GM21717 (cell line): ENCODE data around the gene PGRMC2.

ENCODE experiments used
- ATAC-seq: cut with Tn5 transposase; IDR thresholded peaks from one replicate; pipeline ENCODE4 v1.9.1; 2021; ENCODE audit warnings: mild to moderate bottlenecking, moderate library complexity; ENCODE audit not compliant: unreplicated experiment

Gene PGRMC2, protein sequence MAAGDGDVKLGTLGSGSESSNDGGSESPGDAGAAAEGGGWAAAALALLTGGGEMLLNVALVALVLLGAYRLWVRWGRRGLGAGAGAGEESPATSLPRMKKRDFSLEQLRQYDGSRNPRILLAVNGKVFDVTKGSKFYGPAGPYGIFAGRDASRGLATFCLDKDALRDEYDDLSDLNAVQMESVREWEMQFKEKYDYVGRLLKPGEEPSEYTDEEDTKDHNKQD

DNA sequence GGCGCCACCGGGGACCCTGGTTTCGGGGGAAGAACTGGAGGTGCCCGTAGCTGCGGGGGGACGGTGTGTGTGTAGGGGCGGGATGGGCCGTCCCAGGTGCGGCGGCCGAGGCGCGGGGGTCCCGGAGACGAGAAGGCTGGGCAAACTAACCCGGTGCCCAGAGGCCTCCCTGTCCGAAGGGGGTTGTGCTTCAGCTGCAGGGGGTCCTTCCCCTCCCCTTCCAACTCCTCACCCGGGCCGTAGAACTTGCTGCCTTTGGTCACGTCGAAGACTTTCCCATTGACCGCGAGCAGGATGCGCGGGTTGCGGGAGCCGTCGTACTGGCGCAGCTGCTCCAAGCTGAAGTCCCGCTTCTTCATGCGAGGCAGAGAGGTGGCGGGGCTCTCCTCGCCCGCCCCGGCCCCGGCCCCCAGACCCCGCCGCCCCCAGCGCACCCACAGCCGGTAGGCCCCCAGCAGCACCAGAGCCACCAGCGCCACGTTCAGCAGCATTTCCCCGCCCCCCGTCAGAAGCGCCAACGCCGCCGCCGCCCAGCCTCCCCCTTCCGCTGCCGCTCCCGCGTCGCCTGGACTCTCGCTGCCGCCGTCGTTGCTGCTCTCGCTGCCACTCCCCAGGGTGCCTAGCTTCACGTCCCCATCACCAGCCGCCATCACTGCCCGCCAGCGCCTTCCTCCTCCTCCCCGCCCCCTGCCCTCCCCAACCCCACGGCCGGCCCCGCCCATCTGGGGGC is at the start of gene PGRMC2:
TSS of gene PGRMC2 (minus strand) at position 673 of the 730 bp plus-strand sequence. CDS start at position 650, 23 bp downstream.
- peak; percentile 7 for ATAC-seq

DNA sequence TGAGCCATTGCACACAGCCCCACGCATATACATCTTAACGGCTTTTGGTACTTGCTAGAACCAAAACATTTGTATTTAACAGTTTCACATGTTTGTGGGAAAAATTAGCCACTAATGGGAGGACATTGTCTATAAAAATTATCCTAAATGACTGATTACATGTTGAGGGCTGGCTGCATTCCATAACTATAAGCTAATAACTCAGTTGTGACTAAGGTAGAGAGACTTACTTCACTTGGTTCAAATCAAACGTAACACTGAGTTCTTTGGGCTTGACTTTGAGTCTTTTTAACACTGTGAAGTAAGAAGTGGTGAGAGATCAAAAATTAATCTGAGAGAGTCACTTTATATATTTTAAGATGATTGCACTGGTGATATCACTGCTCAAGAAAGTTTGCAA is 47.9 kb upstream of the PGRMC2 start:
- ATAC-seq, result no peak

DNA sequence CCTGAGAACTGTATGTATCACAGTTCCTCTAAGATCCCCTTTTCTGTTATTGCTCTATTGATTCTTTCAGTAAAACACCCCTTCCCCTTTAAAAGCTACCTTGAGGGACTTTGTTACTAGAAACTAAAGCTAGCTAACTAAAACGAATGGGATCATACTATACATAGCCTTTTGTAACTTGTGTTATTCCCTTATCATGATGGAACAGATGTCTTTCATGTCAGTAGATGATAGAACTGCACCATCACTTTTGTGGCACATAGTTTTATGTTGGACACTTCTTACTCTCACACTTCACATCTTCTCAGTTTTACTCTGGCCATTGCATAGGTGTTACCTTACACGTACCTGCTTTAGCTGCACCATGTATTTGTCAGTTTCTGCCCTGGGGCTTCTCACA is 46.6 kb upstream of the PGRMC2 start:
- no peak for ATAC-seq

- ATAC-seq, result no peak
Observed at GRCh38 chr4:128333309-128334018, 45.9 kb upstream of the PGRMC2 start.

- no peak for ATAC-seq
Observed at GRCh38 chr4:128332081-128332480, 44.5 kb upstream of the PGRMC2 start.

DNA sequence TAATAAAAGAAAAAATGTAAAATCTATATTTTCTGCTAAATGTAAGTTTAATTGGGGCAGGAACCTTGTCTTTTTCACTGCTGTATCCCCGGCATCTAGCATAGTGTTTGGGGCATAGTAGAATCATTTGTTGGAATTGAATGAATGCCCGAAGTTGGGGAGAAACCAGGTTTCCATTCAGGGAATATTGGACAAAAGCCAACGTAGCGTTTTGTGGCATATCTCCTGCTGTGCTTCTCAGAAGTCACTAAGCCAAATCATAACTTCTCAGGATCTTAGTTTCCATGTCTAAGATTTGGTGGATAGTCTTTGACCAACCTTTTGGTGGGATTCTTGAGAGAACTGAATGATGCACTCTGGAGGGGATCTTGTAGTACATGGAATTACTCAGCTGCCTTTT is 42.0 kb upstream of the PGRMC2 start:
- no peak for ATAC-seq

GRCh38 chr4:128328106-128328505 is 40.5 kb upstream of the PGRMC2 start:
- no peak for ATAC-seq

- no peak for ATAC-seq
Observed at GRCh38 chr4:128323401-128323800, 35.8 kb upstream of the PGRMC2 start.

- no peak for ATAC-seq
Observed at GRCh38 chr4:128322986-128323385, 35.4 kb upstream of the PGRMC2 start.

- ATAC-seq, result no peak
Observed at GRCh38 chr4:128322311-128322710, 34.7 kb upstream of the PGRMC2 start.

- no peak for ATAC-seq
Observed at GRCh38 chr4:128320656-128321055, 33.0 kb upstream of the PGRMC2 start.

DNA sequence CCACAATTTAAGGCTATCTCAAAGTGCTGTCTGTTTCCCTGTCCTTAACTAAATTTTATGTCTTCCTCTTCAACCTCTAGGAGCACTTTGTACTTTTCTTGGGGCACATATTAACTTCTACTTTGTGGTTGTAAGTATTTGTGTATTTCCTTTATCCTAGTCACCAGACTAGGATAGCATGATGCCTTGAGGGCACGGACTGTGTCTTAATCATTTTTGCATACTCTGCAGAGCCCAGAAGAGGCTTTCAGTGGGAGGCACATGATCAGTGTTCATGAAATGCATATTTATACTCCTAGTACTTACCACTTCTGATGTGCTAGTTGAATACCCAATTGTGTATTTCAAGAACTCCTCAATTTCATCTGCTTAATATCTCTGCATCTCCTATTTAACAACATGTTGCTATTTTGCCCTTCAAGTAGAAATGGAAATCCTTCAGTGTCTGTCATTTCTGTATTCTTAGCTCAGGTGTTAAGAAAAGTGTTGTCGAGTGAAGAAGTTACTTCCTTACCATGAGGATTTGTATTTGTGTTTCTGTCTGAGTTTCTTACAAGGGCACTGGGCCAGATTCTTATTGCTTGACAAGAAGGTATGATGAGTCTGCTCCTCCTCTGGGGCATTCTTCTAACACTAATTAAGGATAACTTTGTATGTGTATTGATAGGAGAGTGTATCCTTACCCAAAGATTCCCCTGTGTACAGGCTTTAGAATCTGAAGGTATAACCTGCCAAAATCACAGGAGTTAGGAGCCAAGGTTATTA is 28.3 kb upstream of the PGRMC2 start:
- ATAC-seq, result no peak

DNA sequence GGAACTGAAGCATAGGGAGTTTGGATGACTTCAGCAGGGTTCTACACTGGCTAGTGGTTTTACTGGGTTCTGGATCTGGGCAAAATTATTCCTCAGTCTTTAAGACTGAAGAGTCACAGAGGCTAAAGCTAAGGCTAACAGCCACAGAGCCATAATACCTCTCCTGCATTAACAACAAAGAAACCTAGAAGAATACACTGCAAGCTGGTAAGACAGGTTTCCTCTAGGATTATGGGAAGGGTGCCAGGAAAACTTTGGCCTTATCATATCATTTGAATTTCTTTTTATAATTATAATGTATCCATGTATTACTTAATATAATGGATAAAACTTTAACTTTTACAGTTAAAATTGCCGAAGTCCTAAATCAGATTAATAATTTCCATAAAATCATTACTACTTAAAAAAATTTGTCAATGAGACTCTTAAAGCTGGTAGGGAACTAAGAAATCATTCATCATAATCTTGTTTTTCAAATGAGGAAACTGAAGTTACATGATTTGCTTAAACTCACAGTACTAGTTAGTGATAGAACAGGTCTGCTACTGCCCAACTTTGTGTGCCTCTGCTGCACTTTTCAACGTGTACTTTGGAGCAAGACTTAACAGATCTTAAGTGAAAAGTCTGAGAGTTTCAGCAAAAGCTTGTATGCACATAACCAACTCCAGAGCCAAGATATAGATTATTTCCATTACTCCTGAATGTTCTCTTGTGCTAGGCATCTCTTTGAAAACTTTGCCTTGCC is 24.2 kb upstream of the PGRMC2 start:
- ATAC-seq, result no peak

DNA sequence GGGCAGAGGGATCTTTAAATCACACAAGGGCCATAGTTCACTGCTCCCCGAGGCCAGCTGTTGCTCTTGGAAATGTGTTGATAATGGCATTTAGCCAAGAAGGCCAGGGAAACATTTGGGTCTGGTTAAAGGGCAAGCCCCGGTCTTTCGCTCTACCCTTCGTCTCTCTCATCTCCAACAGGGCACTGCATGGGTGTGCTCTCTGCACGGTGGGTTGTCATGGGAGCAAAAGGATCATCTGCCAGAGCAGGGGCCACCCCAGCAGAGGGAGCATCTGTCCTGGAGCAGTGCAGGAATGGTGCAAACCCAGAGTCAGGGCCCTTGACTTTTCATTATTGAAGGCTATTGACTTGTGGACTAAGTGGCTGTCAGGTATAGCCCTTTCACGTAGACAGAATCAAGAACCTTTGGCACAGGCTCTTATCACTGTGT is 22.7 kb upstream of the PGRMC2 start:
- no peak for ATAC-seq

- no peak for ATAC-seq
Observed at GRCh38 chr4:128309585-128309984, 22.0 kb upstream of the PGRMC2 start.

- ATAC-seq, result no peak
Observed at GRCh38 chr4:128308986-128309385, 21.4 kb upstream of the PGRMC2 start.

GRCh38 chr4:128307123-128307571 is 19.5 kb upstream of the PGRMC2 start:
- peak; percentile 76 for ATAC-seq

- ATAC-seq, result no peak
Observed at GRCh38 chr4:128305942-128306341, 18.3 kb upstream of the PGRMC2 start.

- ATAC-seq, result no peak
Observed at GRCh38 chr4:128303986-128304385, 16.4 kb upstream of the PGRMC2 start.

DNA sequence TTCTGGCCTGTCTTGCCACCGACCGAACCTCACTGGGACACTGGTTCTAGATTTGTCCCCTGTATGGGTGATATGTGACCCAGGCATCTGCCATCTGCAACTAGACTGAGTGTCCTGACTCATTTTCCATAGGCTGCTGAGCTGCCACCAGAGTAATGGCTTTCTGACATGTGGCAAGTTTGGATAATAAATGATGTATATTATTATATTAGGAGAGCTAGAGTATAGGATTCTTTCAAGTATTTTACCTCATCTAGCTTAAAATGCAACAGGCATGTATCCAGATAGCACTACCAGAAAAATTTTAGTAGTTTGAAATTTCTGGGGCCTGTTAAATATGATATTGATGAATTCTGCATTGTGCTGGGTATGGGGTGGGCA is 15.8 kb upstream of the PGRMC2 start:
- no peak for ATAC-seq
